Measurements from ENCODE around the gene RAI14.

RAI14 gene

GRCh38 chr5:34656001-34656699 is at the start of gene RAI14:
Gene RAI14 (plus strand): TSS chr5:34656328. CDS start chr5:34686920, 30,592 bp downstream.
- DNase-seq (ENCODE audit: low read depth in 2 of 2), result peak in 1 of 2 donors; percentile 8

- no peak for DNase-seq (ENCODE audit: low read depth in 2 of 2)
Measured at GRCh38 chr5:34608368-34608767, 47.8 kb upstream of the RAI14 start.

GRCh38 chr5:34608859-34609648 is 47.1 kb upstream of the RAI14 start:
- no peak for DNase-seq (ENCODE audit: low read depth in 2 of 2)

DNA sequence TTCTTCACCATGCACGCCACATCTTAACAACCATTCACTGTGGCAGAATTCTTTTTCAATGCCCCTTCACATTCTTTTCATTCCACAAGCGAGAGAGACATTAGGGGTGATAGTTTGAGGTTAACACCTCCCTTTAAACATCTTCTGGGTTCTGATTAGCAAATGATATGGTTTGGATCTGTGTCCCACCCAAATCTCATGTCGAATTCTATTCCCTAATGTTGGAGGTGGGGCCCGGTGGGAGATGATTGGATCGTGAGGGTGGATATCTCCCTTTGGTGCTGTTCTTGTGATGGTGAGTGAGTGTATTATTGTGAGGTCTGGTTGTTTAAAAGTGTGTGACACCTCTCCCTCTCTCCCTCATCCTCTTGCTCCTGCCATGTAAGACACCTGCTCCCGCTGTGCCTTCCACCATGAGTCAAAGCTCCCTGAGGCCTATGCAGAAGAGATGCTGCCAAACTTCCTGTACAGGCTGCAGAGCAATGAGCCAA is 46.1 kb upstream of the RAI14 start:
- DNase-seq (ENCODE audit: low read depth in 2 of 2), result no peak

GRCh38 chr5:34610546-34610945 is 45.6 kb upstream of the RAI14 start:
- DNase-seq (ENCODE audit: low read depth in 2 of 2), result no peak

GRCh38 chr5:34611464-34612415 is 44.4 kb upstream of the RAI14 start:
- no peak for DNase-seq (ENCODE audit: low read depth in 2 of 2)

DNA sequence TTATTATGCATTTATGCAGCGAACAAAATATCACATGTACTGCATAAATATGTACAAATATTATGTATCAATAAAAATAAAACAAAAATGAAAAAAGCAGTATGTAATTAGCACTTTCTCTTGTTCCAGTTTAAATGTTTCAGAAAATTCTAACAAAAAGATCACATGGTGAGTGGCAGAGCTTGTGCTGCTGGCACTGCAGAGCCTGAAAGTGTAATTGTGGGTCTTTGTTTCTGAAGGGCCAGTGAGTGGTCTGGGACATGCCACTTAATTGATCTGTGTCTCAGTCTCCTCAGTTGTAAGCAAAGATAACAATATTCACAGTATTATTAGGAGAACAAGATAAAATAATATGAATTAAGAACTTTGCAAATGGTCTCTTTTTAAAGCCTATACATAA is 39.5 kb upstream of the RAI14 start:
- DNase-seq (ENCODE audit: low read depth in 2 of 2), result no peak

GRCh38 chr5:34618371-34619065 is 37.6 kb upstream of the RAI14 start:
- no peak for DNase-seq (ENCODE audit: low read depth in 2 of 2)

DNA sequence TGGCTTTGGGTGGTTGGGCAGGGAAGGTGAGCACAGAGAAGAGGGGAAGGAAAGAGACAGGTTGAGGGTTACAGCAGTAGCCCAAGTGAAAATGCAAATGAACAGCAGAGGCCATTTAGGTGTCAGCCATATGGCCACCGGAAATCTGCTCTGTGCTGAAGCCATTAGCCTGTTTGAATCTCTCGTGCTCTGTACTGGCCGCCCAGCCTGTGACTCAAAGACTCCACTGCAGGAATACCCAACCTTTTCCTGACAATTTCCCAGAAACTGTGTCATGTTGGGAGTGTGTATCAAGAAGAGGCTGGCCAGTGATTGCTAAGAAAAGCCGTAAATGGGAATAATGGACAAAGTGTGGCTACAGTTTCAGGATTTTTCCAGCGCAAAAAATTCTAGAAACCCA is 35.9 kb upstream of the RAI14 start:
- no peak for DNase-seq (ENCODE audit: low read depth in 2 of 2)

DNA sequence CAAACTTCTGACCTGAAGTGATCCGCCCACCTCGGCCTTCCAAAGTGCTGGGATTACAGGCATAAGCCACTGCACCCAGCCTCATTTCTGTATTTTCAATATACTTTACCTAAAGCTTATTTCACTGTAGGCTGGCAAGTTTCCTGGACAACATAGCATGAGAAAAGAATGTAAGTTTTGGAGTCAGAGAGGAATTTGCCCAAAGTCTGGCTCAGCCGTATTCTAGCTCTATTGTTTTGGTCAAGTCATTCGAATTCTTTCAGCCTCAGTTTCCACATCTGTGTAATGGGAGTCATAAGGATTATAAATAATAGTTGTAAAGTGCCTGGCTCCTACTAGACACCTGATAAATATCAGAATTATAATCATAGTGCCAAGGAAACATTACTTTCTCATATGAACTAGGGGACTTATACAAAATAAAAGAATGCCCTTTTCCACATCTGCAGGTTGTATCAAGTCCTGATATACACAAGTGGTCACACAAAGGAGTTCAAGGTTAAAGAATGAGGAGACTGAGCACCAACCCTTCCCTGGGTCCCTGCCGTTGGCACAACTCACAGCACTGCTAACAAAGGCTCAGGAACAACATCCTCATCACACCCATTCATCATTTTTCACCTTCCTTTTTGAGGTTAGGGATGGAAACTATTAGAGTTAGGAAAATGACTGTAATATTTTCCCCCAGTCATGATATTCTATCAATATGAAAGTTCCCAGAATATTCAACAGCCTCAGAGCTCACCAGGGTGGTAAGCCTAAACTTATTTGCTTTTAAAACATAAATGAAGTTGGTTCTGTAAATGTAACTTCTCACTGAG is 34.6 kb upstream of the RAI14 start:
- no peak for DNase-seq (ENCODE audit: low read depth in 2 of 2)

DNA sequence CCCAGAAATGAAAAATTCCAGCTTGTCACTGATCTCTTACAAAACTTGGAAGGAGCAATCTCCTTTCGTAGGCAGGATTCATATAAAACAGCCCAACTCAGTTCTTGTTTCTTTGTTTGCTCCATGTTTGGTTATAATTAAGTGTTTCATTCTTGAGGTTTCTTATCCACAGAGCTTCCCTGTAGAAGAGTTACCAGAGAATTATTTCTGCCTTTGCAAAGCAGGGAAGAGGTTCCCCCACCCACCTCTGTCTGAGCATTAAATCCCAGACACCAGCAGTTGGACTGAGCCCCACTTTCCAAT is 34.1 kb upstream of the RAI14 start:
- no peak for DNase-seq (ENCODE audit: low read depth in 2 of 2)

DNA sequence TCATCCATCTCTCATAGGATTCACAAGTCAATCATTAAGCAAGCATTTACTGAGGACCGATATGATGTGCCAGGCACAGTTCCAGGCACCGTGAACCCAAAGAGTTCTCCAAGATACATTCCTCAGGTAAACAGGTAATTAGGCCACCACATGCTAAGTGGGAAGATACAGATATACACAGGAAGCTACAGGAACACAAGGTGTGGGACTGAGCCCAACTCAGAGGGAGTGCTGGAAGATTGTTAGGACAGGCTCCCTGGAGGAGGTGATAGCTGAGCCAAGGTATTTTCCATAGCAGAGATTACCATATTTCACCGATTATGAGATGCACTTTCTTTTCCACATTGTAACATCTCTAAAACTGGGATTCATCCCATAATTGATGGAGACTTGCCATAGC is 31.4 kb upstream of the RAI14 start:
- DNase-seq (ENCODE audit: low read depth in 2 of 2), result no peak

DNA sequence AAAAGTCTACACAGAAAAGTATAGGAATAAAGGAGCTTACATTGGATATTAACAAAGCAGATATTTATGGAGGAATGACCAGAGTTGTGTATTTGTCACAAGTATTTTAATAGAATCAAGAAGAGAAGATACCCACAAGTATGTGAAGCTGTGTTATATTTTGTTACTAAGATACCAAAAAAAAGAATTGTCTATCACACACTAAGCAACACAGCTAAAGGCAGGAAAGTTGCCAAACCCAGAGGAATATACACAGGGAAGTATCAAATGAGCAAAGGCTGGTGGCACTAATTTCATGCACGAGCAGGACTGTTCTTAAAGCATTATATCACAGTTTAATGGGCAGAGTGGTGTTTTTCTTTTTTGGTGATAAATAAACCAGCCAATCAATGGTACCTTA is 30.9 kb upstream of the RAI14 start:
- DNase-seq (ENCODE audit: low read depth in 2 of 2), result no peak

GRCh38 chr5:34626036-34626435 is 30.1 kb upstream of the RAI14 start:
- DNase-seq (ENCODE audit: low read depth in 2 of 2), result no peak

DNA sequence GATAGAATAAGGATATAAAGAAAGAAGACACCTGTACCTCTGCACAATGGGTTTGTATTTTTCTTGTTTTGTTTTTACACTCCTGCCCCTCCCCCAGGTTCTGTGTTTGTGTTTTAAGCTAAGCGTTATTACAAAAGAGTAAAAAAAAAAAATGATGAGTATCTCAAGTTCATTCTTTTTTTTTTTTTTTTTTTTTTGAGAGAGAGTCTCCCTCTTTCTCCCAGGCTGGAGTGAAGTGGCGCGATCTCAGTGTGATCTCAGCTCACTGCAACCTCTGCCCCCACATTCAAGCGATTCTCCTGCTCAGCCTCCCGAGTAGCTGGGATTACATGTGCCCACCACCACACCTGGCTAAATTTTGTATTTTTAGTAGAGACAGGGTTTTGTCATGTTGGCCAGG is 29.4 kb upstream of the RAI14 start:
- DNase-seq (ENCODE audit: low read depth in 2 of 2), result no peak

DNA sequence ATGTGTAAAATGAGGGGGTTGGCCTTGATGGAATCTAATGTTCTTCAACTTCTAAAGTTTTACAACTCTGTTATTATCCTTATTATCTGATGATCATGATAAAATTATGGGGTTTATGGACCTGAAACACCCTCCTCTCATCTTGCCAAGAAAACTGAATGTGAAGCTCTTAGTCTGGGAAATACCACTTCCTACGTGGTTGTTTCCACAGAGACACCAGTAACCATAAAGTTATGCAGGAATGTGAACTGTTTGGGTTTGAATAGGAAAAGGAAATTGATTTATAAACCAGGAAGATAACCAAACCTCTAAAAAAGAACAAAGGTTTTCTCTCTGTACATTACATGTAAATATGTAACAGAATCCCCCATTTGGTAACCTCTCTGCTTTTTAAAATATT is 28.3 kb upstream of the RAI14 start:
- DNase-seq (ENCODE audit: low read depth in 2 of 2), result no peak

- DNase-seq (ENCODE audit: low read depth in 2 of 2), result no peak
Measured at GRCh38 chr5:34628373-34628772, 27.8 kb upstream of the RAI14 start.

- no peak for DNase-seq (ENCODE audit: low read depth in 2 of 2)
Measured at GRCh38 chr5:34630596-34630995, 25.5 kb upstream of the RAI14 start.

DNA sequence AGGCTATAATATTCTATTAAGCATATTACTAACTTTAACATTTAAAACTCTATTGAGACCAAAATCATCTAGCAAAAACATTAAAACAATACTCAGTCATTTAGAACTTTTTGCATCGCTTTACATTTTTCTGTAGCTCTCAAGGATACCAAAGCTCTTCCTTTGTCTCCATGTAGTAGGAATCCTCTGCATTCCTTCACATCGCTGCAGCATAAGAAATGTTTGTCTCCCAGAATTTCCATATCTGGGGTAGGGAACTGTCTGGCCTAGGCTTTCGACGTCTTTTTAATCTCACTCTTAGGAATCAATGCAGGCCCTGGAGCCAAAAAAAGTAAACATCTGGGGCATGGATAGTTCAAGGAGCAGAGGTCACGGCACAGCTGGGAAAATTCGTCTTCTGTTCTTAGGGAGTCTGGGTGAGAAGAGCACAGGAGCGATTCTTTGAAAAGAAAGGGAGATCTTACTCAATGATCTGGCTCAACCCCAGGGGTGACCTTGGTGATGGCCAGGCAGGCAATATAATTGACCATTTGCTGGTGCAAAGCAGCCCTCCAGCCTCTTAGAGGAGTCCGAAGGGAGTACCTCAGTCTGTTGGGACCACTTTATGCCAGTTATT is 23.2 kb upstream of the RAI14 start:
- no peak for DNase-seq (ENCODE audit: low read depth in 2 of 2)

Data from stimulated activated CD8-positive, alpha-beta memory T cell treated with anti-CD3 and anti-CD28 coated beads, Interleukin-15, amount 100 ng/mL, for 4 hours (primary cell).